ENCODE results near the gene WBP2NL. TPM values are rescaled to one million over a fixed set of nuclear protein-coding genes. Genes with fewer than 3 reads are reported as not detected.

WBP2NL gene
- total RNA-seq, 1 experiment from 2014 or later, result 0.22 TPM

GRCh38 chr22:42065438-42066125 is 67.0 kb downstream of the WBP2NL start:
- H3K27me3 Mint-ChIP-seq (ENCODE audit: low read depth), result no peaks in the 10 kb centered on the region; the same call in none of the 2 replicates
- peaks cover 10% of the 10 kb centered on the region; the same call in 1 of the 2 replicates for H3K4me1 ChIP-seq (ENCODE audit: insufficient read depth, low read length)
- H3K9me3 Mint-ChIP-seq, result no peaks in the 10 kb centered on the region; a peak in 2 of 5 replicates
- H3K23me2 ChIP-seq (ENCODE audit: insufficient read length, low read depth, low read length, poor library complexity, severe bottlenecking), result peaks cover 8% of the 10 kb centered on the region
- H2AK5ac ChIP-seq (ENCODE audit: insufficient read length, low read length), result no peak overlapping the region
- no peak overlapping the region for H2BK15ac ChIP-seq (ENCODE audit: low read depth, low read length)
- no peaks in the 10 kb centered on the region for H3K9me3 ChIP-seq (ENCODE audit: control insufficient read depth, low read depth, low read length)
- DNase-seq, result peak; percentile 71
- peak overlapping the region; percentile 10 for H3K4me2 ChIP-seq (ENCODE audit: insufficient read depth, insufficient read length, low read length)
- H3K56ac ChIP-seq (ENCODE audit: insufficient read length, low read depth, low read length), result no peak overlapping the region
- H4K91ac ChIP-seq (ENCODE audit: insufficient read length, low read depth, low read length), result no peak overlapping the region
- H3K9ac ChIP-seq (ENCODE audit: extremely low read depth, insufficient read length, low read length), result no peak overlapping the region
- peaks cover 20 to 26% of the 10 kb centered on the region in 2 experiments for H3K4me1 Mint-ChIP-seq
- H3K79me2 ChIP-seq (ENCODE audit: insufficient read depth, low read length), result no peaks in the 10 kb centered on the region
- H3K14ac ChIP-seq (ENCODE audit: insufficient read depth, low read length), result no peak overlapping the region; the same call in 1 of the 2 replicates
- no peaks in the 10 kb centered on the region for H3K79me1 ChIP-seq (ENCODE audit: insufficient read depth, low read depth, low read length, poor library complexity, severe bottlenecking)
- H3K18ac ChIP-seq (ENCODE audit: insufficient read length, low read depth, low read length), result peak overlapping the region; percentile 22
- H4K5ac ChIP-seq (ENCODE audit: insufficient read length, low read depth, low read length), result no peak overlapping the region
- no peak for TF ChIP-seq CTCF (conservative IDR thresholded peaks at IDR 0.05)
- no peak overlapping the region for H3K23ac ChIP-seq (ENCODE audit: insufficient read length, low read depth, low read length)
- peak overlapping the region; percentile 2 to 24; a peak in 2 of 5 replicates for H3K4me3 Mint-ChIP-seq
- no peak overlapping the region for H3K4ac ChIP-seq (ENCODE audit: low read depth, low read length)
- H3K27ac ChIP-seq (ENCODE audit: insufficient read length, low read depth, low read length), result no peak overlapping the region
- H2BK20ac ChIP-seq (ENCODE audit: low read depth, low read length, poor library complexity, severe bottlenecking), result no peak overlapping the region
- H2BK12ac ChIP-seq (ENCODE audit: insufficient read length, low read depth, low read length), result no peak overlapping the region
- H2AFZ ChIP-seq (ENCODE audit: low read length), result no peak overlapping the region
- WGBS (ENCODE audit: extremely low coverage, insufficient read length, low lambda C conversion rate), result no CpG with 5 or more reads among the region's 13 CpGs
- no peaks in the 10 kb centered on the region for H3K27me3 ChIP-seq (ENCODE audit: insufficient read depth, low read length)
- H2BK120ac ChIP-seq (ENCODE audit: low read depth, low read length, poor library complexity, severe bottlenecking), result no peak overlapping the region
- H4K20me1 ChIP-seq (ENCODE audit: control insufficient read depth, insufficient read depth, insufficient read length), result no peaks in the 10 kb centered on the region
- no peak overlapping the region for H3T11ph ChIP-seq (ENCODE audit: low read length)
- H2BK5ac ChIP-seq (ENCODE audit: insufficient read length, low read length), result no peak overlapping the region
- peak overlapping the region in 2 of 3 experiments; percentile 73 to 85; a peak in 4 of 7 replicates for H3K27ac Mint-ChIP-seq
- H3K36me3 Mint-ChIP-seq (ENCODE audit: insufficient read depth in 1 of 3, low read depth in 3 of 3), result peaks cover 26 to 55% (median 46%) of the 10 kb centered on the region in 3 experiments
- no peak overlapping the region for H4K8ac ChIP-seq (replicated peaks; ENCODE audit: insufficient read length, low read depth, low read length)
